NCI-H345 treated with DMSO at 0.1 percent for 48 hours (cell line): ENCODE results near the gene LARGE1.
"Not testable (repeated sequence)": the region's sequence is repeated elsewhere in the genome, so short reads cannot be mapped to it uniquely, and the experiment has no call there.

Experiments
- DNase-seq: peaks from one replicate; lab custom pipeline; 2025; ENCODE audit not compliant: unreplicated experiment; lab: John Stamatoyannopoulos, UW

The LARGE1 gene

GRCh38 chr22:33504941-33505625 lies 415.2 kb downstream of the LARGE1 start:
- DNase-seq, result no peak

- no peak for DNase-seq
Observed at GRCh38 chr22:33496112-33496511, 424.2 kb downstream of the LARGE1 start.

GRCh38 chr22:33493476-33494205 lies 426.6 kb downstream of the LARGE1 start:
- DNase-seq, result no peak

GRCh38 chr22:33492210-33492651 lies 428.0 kb downstream of the LARGE1 start:
- no peak for DNase-seq

GRCh38 chr22:33487041-33487716 lies 433.1 kb downstream of the LARGE1 start:
- no peak for DNase-seq

GRCh38 chr22:33481550-33481949 lies 438.7 kb downstream of the LARGE1 start:
- DNase-seq, result no peak

- no peak for DNase-seq
Observed at GRCh38 chr22:33477120-33478111, 442.9 kb downstream of the LARGE1 start.

GRCh38 chr22:33476716-33477115 lies 443.6 kb downstream of the LARGE1 start:
- no peak for DNase-seq

- DNase-seq, result no peak
Observed at GRCh38 chr22:33476206-33476605, 444.1 kb downstream of the LARGE1 start.

GRCh38 chr22:33474587-33474986 lies 445.7 kb downstream of the LARGE1 start:
- no peak for DNase-seq

GRCh38 chr22:33472462-33473344 lies 447.6 kb downstream of the LARGE1 start:
- no peak for DNase-seq

GRCh38 chr22:33470456-33470855 lies 449.8 kb downstream of the LARGE1 start:
- DNase-seq, result no peak

GRCh38 chr22:33467620-33468095 lies 452.6 kb downstream of the LARGE1 start:
- no peak for DNase-seq

GRCh38 chr22:33467080-33467479 lies 453.2 kb downstream of the LARGE1 start:
- DNase-seq, result no peak

- no peak for DNase-seq
Observed at GRCh38 chr22:33465554-33465953, 454.7 kb downstream of the LARGE1 start.

- no peak for DNase-seq
Observed at GRCh38 chr22:33464698-33465097, 455.6 kb downstream of the LARGE1 start.

- no peak for DNase-seq
Observed at GRCh38 chr22:33461698-33462434, 458.4 kb downstream of the LARGE1 start.

- not testable (repeated sequence) for DNase-seq
Observed at GRCh38 chr22:33461245-33461644, 459.0 kb downstream of the LARGE1 start.

- no peak for DNase-seq
Observed at GRCh38 chr22:33459137-33459536, 461.1 kb downstream of the LARGE1 start.
